GM12892 (cell line): ENCODE measurements around the gene PPP6R3.

Experiments used
- DNase-seq: peaks from one replicate; pipeline ENCODE4 v3.0.0; 2011; ENCODE audit not compliant: insufficient read length
- FAIRE-seq: peaks from 2 replicates; lab custom pipeline; 2011; peaks lifted over from hg19 to GRCh38; lab: Jason Lieb, UNC
- POLR2A ChIP-seq: IDR thresholded peaks from 2 replicates; pipeline ENCODE4 v1.6.1; 2011; ENCODE audit warnings: low read depth, low read length, control low read depth
- POLR2AphosphoS5 ChIP-seq: IDR thresholded peaks from 2 replicates; pipeline ENCODE4 v1.6.1; 2011; ENCODE audit warnings: low read depth, low read length, control low read depth
- TAF1 ChIP-seq: IDR thresholded peaks from 2 replicates; pipeline ENCODE4 v1.6.1; 2011; ENCODE audit warnings: low read depth, mild to moderate bottlenecking, control low read depth, low read length, borderline replicate concordance

PPP6R3 gene

DNA sequence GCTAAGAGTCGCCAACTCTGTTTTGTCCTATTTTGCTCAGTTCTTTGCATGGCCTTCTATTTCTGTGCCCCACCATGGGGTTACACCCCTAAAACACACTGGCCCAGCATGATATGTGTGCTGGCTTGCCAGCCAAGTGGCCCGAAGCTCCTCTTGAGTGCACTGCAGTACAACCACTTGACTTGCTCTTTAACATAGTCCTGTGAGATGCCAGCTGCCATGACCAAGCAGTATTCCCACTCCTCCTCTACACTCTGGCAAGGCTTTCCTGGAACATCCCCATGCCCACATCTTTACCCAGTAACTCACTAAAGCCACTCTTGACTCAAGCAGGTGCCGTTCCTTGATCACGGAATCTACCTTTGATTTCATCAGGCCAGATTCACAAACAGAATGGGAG, 120.9 kb downstream of the PPP6R3 start:
- FAIRE-seq (no peak), DNase-seq (no peak)
- TF ChIP-seq POLR2AphosphoS5: no peak
- no peak for TF ChIP-seq POLR2A
- TF ChIP-seq TAF1: no peak

DNA sequence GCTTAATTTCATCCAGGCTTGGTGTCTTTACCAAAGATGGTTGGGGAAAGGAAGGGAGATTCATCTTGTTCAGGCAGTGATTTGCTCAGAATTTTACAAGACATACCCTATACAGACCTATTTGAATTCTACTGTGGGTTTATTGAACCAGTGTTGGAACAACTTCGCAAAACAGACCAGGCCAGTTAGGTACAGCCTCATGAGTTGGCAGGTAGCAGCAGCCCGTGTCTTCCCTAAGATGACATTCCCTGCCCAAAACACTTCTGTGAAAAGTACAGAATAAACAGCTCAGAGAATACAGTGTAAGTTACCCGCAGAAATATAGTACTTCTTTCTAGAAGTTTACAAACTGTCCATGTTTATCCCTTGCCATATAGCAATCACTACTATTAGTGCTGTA, 121.3 kb downstream of the PPP6R3 start:
- no peak for TF ChIP-seq POLR2A
- TF ChIP-seq POLR2AphosphoS5: no peak
- no peak for TF ChIP-seq TAF1
- DNase-seq: no peak
- no peak for FAIRE-seq

- DNase-seq: no peak
- FAIRE-seq: no peak
- TF ChIP-seq TAF1 (no peak), POLR2A (no peak), POLR2AphosphoS5 (no peak)
These were observed 122.0 kb downstream of the PPP6R3 start for GRCh38 chr11:68582416-68583040.

GRCh38 chr11:68583041-68583446, 122.5 kb downstream of the PPP6R3 start:
- DNase-seq (no peak), FAIRE-seq (no peak)
- TF ChIP-seq POLR2A (no peak), TAF1 (no peak), POLR2AphosphoS5 (no peak)

DNA sequence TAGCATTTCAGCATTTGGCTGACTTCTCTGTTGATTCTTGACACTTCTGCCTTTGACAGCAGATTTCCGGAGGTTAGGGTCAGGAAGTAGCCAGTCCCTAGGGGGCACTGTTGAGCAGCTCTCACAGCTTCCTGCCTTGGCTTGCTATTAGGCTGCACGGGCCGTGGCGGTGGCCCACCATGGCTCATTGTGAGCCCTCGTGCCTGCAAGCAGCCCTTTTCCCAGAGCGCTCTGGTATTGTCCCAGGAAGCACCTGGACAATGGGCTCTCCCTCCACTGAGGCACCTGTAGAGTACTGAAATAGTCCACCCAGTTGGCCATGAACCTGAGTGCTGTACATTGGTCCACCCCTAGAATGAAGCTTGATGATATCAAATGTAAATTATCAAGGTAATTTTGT, 123.5 kb downstream of the PPP6R3 start:
- peak; percentile 24 for DNase-seq

DNA sequence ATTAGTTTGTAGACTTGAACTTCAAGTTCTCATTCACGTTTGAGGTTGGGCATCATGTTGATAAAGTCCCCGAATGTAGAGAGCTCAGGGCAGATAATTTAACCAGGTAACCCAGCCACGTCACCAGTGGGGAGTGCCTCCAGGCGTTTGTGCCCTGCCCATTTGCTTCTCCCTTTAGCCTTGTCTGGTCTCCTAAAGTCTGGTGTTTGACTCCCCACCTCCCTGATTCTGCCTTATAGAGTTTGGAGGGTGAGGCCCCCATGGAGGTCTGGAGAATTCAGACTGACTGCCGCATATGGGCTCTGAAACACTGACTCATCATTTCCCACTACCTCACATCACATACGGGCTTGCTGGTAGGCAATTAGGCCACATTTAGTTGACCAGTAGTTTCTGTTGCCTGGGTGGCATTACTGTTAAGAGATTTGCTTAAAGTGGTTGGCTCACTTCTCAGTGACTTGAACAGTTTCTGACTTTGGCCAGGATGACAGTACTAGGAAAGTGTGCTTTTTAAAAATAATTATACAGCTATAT, 124.5 kb downstream of the PPP6R3 start:
- no peak for DNase-seq
- FAIRE-seq: no peak
- TF ChIP-seq POLR2AphosphoS5 (no peak), TAF1 (no peak), POLR2A (no peak)

More for the DNA sequence above, 123.5 kb downstream of the PPP6R3 start:
- TF ChIP-seq POLR2A (no peak), POLR2AphosphoS5 (no peak)
- no peak for FAIRE-seq

- TF ChIP-seq POLR2A (no peak), POLR2AphosphoS5 (no peak), TAF1 (no peak)
- FAIRE-seq (no peak), DNase-seq (no peak)
These were observed 129.1 kb downstream of the PPP6R3 start for GRCh38 chr11:68589547-68590216.

DNA sequence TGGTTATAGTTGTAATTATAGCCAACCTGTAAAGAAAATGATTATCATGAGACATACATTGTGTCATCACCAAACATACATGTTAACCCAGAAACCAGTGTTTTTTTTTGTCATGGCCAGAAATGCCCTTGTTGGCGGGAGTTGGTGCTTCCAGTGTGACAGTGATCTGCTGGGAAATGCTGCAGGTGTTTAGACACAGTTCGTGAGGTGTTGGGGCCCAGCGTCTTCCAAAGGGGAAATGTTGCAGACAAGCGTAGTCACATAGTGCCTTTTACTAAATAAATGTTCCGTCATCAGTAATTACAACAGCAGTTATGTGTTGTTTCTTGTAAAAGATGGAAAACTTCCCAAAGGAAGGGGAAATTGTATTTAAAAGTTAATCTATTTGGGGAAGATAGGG, 131.2 kb downstream of the PPP6R3 start:
- no peak for DNase-seq
- no peak for TF ChIP-seq POLR2A
- TF ChIP-seq TAF1: no peak
- TF ChIP-seq POLR2AphosphoS5: no peak
- FAIRE-seq: no peak

- no peak for TF ChIP-seq POLR2A
- no peak for TF ChIP-seq TAF1
- TF ChIP-seq POLR2AphosphoS5: no peak
- no peak for DNase-seq
- no peak for FAIRE-seq
These were observed 132.9 kb downstream of the PPP6R3 start for GRCh38 chr11:68593441-68593840.

DNA sequence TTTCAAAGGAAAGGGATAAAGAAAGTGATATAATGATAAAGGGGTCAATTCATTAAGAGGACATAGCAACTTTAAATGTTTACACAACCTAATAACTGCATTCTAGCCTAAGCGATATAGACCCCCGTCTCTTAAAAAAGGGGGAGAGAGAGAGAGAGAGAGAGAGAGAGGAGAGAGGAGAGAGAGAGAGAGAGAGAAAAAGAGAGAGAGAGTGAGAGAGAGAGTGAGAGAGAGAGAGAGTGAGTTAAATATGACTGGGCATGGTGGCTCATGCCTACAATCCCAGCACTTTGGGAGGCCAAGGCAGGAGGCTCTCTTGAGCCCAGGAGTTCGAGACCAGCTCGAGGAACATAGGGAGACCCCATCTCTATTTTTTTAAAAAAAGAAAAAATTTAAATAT, 133.6 kb downstream of the PPP6R3 start:
- TF ChIP-seq POLR2A (no peak), TAF1 (no peak), POLR2AphosphoS5 (no peak)
- DNase-seq (no peak), FAIRE-seq (no peak)

DNA sequence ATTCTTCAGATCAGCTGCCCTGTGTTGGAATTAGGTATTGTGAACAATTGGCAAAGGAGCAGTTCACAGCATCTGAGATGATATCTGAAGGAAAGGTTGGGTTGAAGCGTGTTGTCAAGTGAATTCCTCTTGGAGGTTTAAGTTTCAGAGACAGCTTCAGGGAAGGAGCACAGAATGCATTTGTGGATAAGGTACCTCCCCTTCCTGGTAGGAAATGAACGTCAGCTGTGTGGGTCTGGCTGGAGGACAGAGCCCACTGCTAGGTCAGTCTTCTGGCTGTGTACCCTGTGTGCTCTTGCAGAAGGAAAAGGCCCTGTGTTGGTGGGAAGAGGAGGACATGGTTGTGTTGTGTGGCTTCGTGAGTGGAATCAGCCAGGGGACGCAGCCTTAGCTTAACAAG, 135.7 kb downstream of the PPP6R3 start:
- no peak for DNase-seq
- TF ChIP-seq TAF1 (no peak), POLR2A (no peak), POLR2AphosphoS5 (no peak)
- FAIRE-seq: no peak
